Nephron progenitor cell (in vitro differentiated cells): Measurements from ENCODE around the gene UTP3.
"Not testable (repeated sequence)": the region's sequence is repeated elsewhere in the genome, so short reads cannot be mapped to it uniquely, and the experiment has no call there.

Source experiments
- DNase-seq: peaks from one replicate; pipeline ENCODE4 v3.0.0; 2021
- H3K27ac Mint-ChIP-seq: 2 replicates; pipeline ENCODE4 v1.8.0; 2021; ENCODE audit warnings: mild to moderate bottlenecking, moderate library complexity, mixed read lengths
- H3K27me3 Mint-ChIP-seq: 2 replicates; pipeline ENCODE4 v1.8.0; 2021; ENCODE audit warnings: mild to moderate bottlenecking, low read depth, mixed read lengths; ENCODE audit not compliant: poor library complexity
- H3K36me3 Mint-ChIP-seq: 2 replicates; pipeline ENCODE4 v1.8.0; 2021; ENCODE audit warnings: low read depth, mixed read lengths
- H3K4me1 Mint-ChIP-seq: 2 replicates; pipeline ENCODE4 v1.8.0; 2021; ENCODE audit warnings: mixed read lengths
- H3K4me3 Mint-ChIP-seq: 2 replicates; pipeline ENCODE4 v1.8.0; 2021; ENCODE audit warnings: mild to moderate bottlenecking, moderate library complexity, mixed read lengths
- H3K9me3 Mint-ChIP-seq: 2 replicates; pipeline ENCODE4 v1.8.0; 2021; ENCODE audit warnings: mild to moderate bottlenecking, moderate library complexity, mixed read lengths
- CTCF ChIP-seq: fragments of 200-600 bp; sonication (generic); IDR thresholded peaks from 2 replicates; pipeline ENCODE4 v1.5.0; 2021; ENCODE audit warnings: antibody characterized with exemption

Gene UTP3

GRCh38 chr4:70691661-70692060 lies 3.3 kb downstream of the UTP3 start:
- Mint-ChIP-seq H3K36me3 (peaks cover 36% of the 10 kb centered on the region), H3K4me3 (no peak overlapping the region), H3K9me3 (no peaks in the 10 kb centered on the region), H3K27me3 (peaks cover 3% of the 10 kb centered on the region), H3K4me1 (peaks cover 40% of the 10 kb centered on the region), H3K27ac (no peak overlapping the region)
- DNase-seq, result no peak
- TF ChIP-seq CTCF, result no peak

- not testable (repeated sequence) for H3K4me3 Mint-ChIP-seq, H3K27ac Mint-ChIP-seq, H3K9me3 Mint-ChIP-seq, H3K27me3 Mint-ChIP-seq, DNase-seq
- Mint-ChIP-seq H3K36me3 (peaks cover 27% of the 10 kb centered on the region), H3K4me1 (peaks cover 16% of the 10 kb centered on the region)
Observed at GRCh38 chr4:70694633-70695032, 6.3 kb downstream of the UTP3 start.

- H3K27ac Mint-ChIP-seq, H3K36me3 Mint-ChIP-seq, H3K4me3 Mint-ChIP-seq, DNase-seq, H3K27me3 Mint-ChIP-seq, H3K9me3 Mint-ChIP-seq, H3K4me1 Mint-ChIP-seq: not testable (repeated sequence)
Observed at GRCh38 chr4:70698435-70698834, 10.1 kb downstream of the UTP3 start.

- TF ChIP-seq CTCF, result no peak
- Mint-ChIP-seq H3K36me3 (no peaks in the 10 kb centered on the region), H3K4me3 (no peak overlapping the region), H3K4me1 (peaks cover 14% of the 10 kb centered on the region), H3K9me3 (no peaks in the 10 kb centered on the region), H3K27me3 (no peaks in the 10 kb centered on the region), H3K27ac (no peak overlapping the region)
- DNase-seq, result no peak
Observed at GRCh38 chr4:70700712-70701111, 12.4 kb downstream of the UTP3 start.

- DNase-seq, result no peak
- no peaks in the 10 kb centered on the region for H3K36me3 Mint-ChIP-seq
- H3K4me1 Mint-ChIP-seq, result peaks cover 20% of the 10 kb centered on the region
- H3K27me3 Mint-ChIP-seq, result no peaks in the 10 kb centered on the region
- TF ChIP-seq CTCF, result no peak
- no peak overlapping the region for H3K4me3 Mint-ChIP-seq
- H3K9me3 Mint-ChIP-seq, result no peaks in the 10 kb centered on the region
- no peak overlapping the region for H3K27ac Mint-ChIP-seq
Observed at GRCh38 chr4:70701271-70701670, 12.9 kb downstream of the UTP3 start.

GRCh38 chr4:70702592-70702991 lies 14.3 kb downstream of the UTP3 start:
- not testable (repeated sequence) for H3K27me3 Mint-ChIP-seq, H3K27ac Mint-ChIP-seq, DNase-seq, H3K36me3 Mint-ChIP-seq, H3K4me3 Mint-ChIP-seq, H3K9me3 Mint-ChIP-seq
- peaks cover 27% of the 10 kb centered on the region for H3K4me1 Mint-ChIP-seq

- Mint-ChIP-seq H3K4me3 (peak overlapping the region; percentile 96), H3K27ac (peak overlapping the region; percentile 97), H3K4me1 (peaks cover 27% of the 10 kb centered on the region), H3K9me3 (no peaks in the 10 kb centered on the region), H3K36me3 (no peaks in the 10 kb centered on the region), H3K27me3 (no peaks in the 10 kb centered on the region)
- DNase-seq, result no peak
- TF ChIP-seq CTCF, result no peak
Observed at GRCh38 chr4:70703619-70704214, 15.4 kb downstream of the UTP3 start.
